Measurements from ENCODE around the gene ARL14EP. TPM values are rescaled to one million over a fixed set of nuclear protein-coding genes. Genes with fewer than 3 reads are reported as not detected.

The ARL14EP gene
- total RNA-seq, 2 donors from 2014 or later = 22.2 to 25.3 TPM

DNA sequence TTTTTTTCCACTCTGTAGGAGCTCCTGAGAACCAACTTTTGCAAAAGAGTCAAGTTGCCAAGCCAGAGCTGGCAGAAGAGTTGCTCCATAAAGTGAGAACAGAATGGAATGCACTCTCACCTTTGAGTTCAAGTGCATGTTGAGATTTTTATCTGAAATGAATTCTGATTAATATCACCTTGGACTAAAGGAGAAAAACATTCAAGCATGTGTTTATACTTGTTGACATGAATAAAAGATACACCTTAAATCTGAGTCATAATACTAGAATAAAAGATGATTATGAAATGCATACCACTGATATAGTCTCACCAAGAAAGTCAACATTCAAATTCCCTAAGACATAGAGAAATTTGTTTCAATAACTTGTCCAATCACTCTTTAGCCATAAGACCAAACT lies 37.8 kb downstream of the ARL14EP start:
- Histone ChIP-seq H3K36me3 (ENCODE audit: control insufficient read depth, insufficient read depth, low read length) (no peaks in the 10 kb centered on the region), H3K4me3 (ENCODE audit: low read length) (no peak overlapping the region), H3K9ac (ENCODE audit: extremely low read depth, low read length, poor library complexity, severe bottlenecking) (no peak overlapping the region), H3K9me3 (ENCODE audit: control insufficient read depth, low read length) (no peaks in the 10 kb centered on the region), H3K27me3 (ENCODE audit: control insufficient read depth, insufficient read depth, low read length, poor library complexity, severe bottlenecking) (no peaks in the 10 kb centered on the region), H3K27ac (ENCODE audit: low read depth, low read length) (no peak overlapping the region), H3K4me1 (ENCODE audit: control insufficient read depth, insufficient read depth, low read length) (peaks cover 13% of the 10 kb centered on the region)
- H3K4me1 Mint-ChIP-seq = peaks cover 48% of the 10 kb centered on the region
- H3K36me3 Mint-ChIP-seq (ENCODE audit: low read depth) = no peaks in the 10 kb centered on the region
- H3K27ac Mint-ChIP-seq = no peak overlapping the region
- peaks cover 1% of the 10 kb centered on the region for H3K9me3 Mint-ChIP-seq
- H3K4me3 Mint-ChIP-seq = no peak overlapping the region
- TF ChIP-seq, protein P1, sequence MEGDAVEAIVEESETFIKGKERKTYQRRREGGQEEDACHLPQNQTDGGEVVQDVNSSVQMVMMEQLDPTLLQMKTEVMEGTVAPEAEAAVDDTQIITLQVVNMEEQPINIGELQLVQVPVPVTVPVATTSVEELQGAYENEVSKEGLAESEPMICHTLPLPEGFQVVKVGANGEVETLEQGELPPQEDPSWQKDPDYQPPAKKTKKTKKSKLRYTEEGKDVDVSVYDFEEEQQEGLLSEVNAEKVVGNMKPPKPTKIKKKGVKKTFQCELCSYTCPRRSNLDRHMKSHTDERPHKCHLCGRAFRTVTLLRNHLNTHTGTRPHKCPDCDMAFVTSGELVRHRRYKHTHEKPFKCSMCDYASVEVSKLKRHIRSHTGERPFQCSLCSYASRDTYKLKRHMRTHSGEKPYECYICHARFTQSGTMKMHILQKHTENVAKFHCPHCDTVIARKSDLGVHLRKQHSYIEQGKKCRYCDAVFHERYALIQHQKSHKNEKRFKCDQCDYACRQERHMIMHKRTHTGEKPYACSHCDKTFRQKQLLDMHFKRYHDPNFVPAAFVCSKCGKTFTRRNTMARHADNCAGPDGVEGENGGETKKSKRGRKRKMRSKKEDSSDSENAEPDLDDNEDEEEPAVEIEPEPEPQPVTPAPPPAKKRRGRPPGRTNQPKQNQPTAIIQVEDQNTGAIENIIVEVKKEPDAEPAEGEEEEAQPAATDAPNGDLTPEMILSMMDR (conservative IDR thresholded peaks at IDR 0.05) = no peak
- H3K27me3 Mint-ChIP-seq (ENCODE audit: insufficient read depth) = peaks cover 3% of the 10 kb centered on the region
- DNase-seq = no peak

DNA sequence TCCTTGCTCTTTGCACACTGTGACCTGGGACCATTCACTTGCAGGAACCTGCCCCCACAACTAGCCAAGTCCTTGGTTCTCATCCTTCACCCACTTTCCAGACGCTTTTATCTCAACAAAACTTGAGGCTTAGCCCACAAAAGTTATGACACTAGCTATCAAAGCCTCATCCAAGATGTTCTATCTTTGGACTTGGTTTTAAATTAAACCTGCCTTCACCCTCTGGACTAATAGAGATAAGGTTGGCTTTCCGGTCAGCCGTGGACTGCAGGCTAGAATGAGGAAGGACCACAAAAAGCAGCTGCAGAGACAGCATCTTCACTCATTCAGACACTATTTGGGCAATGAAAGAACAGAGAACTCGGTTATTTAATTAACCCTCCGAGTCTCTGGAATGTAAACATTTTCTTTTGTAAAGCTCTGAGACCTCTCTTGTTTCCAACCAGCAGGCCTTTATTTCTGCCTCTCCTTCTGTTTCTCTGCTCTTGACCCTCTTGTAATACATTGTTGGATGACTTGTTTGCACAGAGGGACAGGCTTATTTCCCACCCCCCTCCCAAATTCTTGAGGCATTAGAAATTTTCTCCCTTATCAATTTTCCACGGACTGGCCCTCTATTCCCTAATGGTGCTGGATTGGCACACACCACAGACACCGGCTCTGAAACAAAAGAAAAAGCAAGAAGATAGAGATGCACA lies 41.4 kb downstream of the ARL14EP start:
- Mint-ChIP-seq H3K4me3 (no peak overlapping the region), H3K27ac (no peak overlapping the region), H3K9me3 (no peaks in the 10 kb centered on the region), H3K27me3 (ENCODE audit: insufficient read depth) (no peaks in the 10 kb centered on the region), H3K36me3 (ENCODE audit: low read depth) (no peaks in the 10 kb centered on the region), H3K4me1 (peaks cover 52% of the 10 kb centered on the region)
- Histone ChIP-seq H3K9me3 (ENCODE audit: control insufficient read depth, low read length) (no peaks in the 10 kb centered on the region), H3K9ac (ENCODE audit: extremely low read depth, low read length, poor library complexity, severe bottlenecking) (no peak overlapping the region), H3K27ac (ENCODE audit: low read depth, low read length) (no peak overlapping the region), H3K36me3 (ENCODE audit: control insufficient read depth, insufficient read depth, low read length) (no peaks in the 10 kb centered on the region), H3K4me1 (ENCODE audit: control insufficient read depth, insufficient read depth, low read length) (peaks cover 13% of the 10 kb centered on the region), H3K27me3 (ENCODE audit: control insufficient read depth, insufficient read depth, low read length, poor library complexity, severe bottlenecking) (no peaks in the 10 kb centered on the region), H3K4me3 (ENCODE audit: low read length) (no peak overlapping the region)
- TF ChIP-seq, protein P1 (conservative IDR thresholded peaks at IDR 0.05) = no peak
- 67 to 82% methylated on average over 5 to 7 of the region's 7 CpGs for WGBS, 2 experiments (ENCODE audit: insufficient coverage in 1 of 2, insufficient read length in 1 of 2)
- DNase-seq = no peak

- no peak for DNase-seq
- Histone ChIP-seq H3K27me3 (ENCODE audit: control insufficient read depth, insufficient read depth, low read length, poor library complexity, severe bottlenecking) (no peaks in the 10 kb centered on the region), H3K9ac (ENCODE audit: extremely low read depth, low read length, poor library complexity, severe bottlenecking) (no peak overlapping the region), H3K9me3 (ENCODE audit: control insufficient read depth, low read length) (no peaks in the 10 kb centered on the region), H3K27ac (ENCODE audit: low read depth, low read length) (no peak overlapping the region), H3K4me1 (ENCODE audit: control insufficient read depth, insufficient read depth, low read length) (peaks cover 13% of the 10 kb centered on the region), H3K4me3 (ENCODE audit: low read length) (no peak overlapping the region), H3K36me3 (ENCODE audit: control insufficient read depth, insufficient read depth, low read length) (no peaks in the 10 kb centered on the region)
- Mint-ChIP-seq H3K27me3 (ENCODE audit: insufficient read depth) (no peaks in the 10 kb centered on the region), H3K36me3 (ENCODE audit: low read depth) (no peaks in the 10 kb centered on the region), H3K4me3 (no peak overlapping the region), H3K9me3 (no peaks in the 10 kb centered on the region), H3K4me1 (peaks cover 48% of the 10 kb centered on the region), H3K27ac (no peak overlapping the region)
- TF ChIP-seq, protein P1 (conservative IDR thresholded peaks at IDR 0.05) = no peak
- WGBS, 2 experiments (ENCODE audit: insufficient coverage in 1 of 2, insufficient read length in 1 of 2) = 81 to 83% methylated on average over 1 to 8 of the region's 9 CpGs
Observed at GRCh38 chr11:30364837-30365482, 42.1 kb downstream of the ARL14EP start.
